ENCODE measurements around the gene GBA2.

GBA2 gene

DNA sequence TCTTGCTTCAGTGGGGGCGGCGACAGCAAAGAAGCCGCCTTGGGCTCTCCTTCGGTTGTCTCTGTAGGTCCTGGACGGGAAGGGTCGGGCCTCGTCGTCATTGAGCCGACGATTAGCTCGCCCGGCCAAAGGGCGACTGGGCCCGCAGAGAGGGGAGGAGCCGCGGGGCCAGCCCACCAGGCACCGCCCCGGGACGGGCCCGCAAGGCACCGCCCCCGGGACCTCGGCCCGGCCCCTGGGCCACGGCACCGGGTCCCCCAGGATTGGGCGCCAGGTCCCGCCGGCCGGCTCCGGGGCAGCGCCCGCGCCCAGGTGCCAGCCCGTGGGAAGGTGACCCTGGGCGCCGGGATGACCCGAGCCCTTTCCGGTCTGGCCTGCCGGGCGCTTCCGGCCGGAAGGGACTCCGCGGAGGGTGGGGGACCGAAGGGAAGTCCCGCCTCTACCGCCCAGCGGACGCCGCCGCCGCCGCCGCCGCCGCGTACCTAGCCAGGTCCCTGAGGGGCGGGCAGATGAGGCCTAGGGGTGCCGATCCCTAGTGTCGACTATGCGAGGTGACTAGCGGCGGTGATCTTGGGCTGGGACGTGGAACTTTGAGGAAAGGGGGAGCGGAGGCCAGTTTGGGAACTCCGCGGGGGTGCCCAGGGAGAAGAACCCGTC lies at the start of gene GBA2, which contains the start of gene RGP1:
Gene GBA2, minus strand, starts transcription at position 371 of the 657 bp plus-strand sequence. CDS start 524 bp downstream, outside the sequence.
Gene RGP1, plus strand, starts transcription at position 430 of the 657 bp plus-strand sequence. CDS start 469 bp downstream, outside the sequence.
- peaks cover 34% of the 10 kb centered on the region for H3K36me3 ChIP-seq (ENCODE audit: control insufficient read depth, insufficient read depth, low read length)
- no peaks in the 10 kb centered on the region for H3K9me3 ChIP-seq (ENCODE audit: control insufficient read depth, low read length)
- H3K27me3 ChIP-seq (ENCODE audit: control insufficient read depth, insufficient read depth, low read length): no peaks in the 10 kb centered on the region
- H3K4me3 ChIP-seq (ENCODE audit: low read length): peak within 1 kb of the TSS; percentile 75
- H3K4me1 ChIP-seq (ENCODE audit: control insufficient read depth, insufficient read depth, low read length): peaks cover 31% of the 10 kb centered on the region
- peak within 1 kb of the TSS; percentile 93 for H3K9ac ChIP-seq (ENCODE audit: low read length)

DNA sequence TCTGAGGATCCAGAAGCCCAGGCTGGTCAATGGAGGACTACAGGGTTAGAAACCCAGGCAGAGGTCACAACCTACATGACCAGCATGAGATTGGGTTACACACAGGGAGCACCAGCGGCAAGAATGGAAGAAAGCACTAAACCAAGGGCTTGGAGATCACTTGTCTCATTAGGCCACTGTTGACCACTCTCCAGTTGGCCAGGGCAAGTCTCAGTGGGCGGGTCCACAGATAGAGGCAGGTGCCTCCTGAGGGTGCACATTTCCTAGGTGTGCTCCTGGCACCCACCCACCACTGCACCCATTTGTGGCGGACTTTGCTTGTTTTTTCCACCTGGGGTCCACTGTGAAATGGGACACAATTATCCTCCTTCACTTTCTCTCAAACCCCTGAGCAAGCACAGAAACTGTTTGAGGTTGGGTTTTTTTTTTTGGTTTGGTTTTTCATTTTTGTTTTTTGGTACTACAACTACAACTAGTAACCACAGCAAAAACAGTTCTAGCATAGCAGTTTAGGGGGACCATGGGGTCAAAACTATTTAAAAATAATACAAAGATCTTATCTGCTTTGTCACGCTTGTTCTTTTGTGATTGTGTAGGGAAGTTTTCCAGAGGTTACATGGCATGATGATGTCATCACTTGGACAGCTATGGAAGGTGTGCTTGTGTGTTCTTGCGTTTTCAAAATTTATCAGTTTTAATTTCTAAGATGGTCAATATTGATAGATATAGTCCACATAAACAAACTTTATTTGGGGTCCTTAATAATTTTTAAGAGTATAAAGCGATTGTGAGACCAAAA lies 48.5 kb upstream of the GBA2 start:
- H3K36me3 ChIP-seq (ENCODE audit: control insufficient read depth, insufficient read depth, low read length): no peaks in the 10 kb centered on the region
- no peak overlapping the region for H3K9ac ChIP-seq (ENCODE audit: low read length)
- H3K4me1 ChIP-seq (ENCODE audit: control insufficient read depth, insufficient read depth, low read length): no peaks in the 10 kb centered on the region
- H3K4me3 ChIP-seq (ENCODE audit: low read length): no peak overlapping the region
- no peaks in the 10 kb centered on the region for H3K27me3 ChIP-seq (ENCODE audit: control insufficient read depth, insufficient read depth, low read length)
- no peaks in the 10 kb centered on the region for H3K9me3 ChIP-seq (ENCODE audit: control insufficient read depth, low read length)

DNA sequence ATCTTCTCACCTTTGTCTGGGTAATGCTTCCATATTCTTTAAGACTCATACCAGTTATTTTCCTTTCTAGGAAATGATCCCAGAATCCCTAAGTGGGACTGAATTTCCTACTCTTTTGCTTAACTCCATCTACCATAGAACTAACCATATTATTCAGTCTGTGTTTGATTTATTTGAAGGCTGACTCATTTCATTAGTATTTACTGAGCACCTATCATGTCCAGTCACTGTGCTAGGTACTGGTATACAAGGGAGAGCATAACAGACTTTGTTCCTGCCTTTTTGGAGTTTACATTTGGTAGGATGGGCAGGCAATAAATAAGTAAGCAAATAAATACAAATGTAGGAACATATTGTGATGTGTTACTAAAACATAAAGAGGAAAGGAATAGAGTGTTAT lies 46.7 kb upstream of the GBA2 start:
- no peaks in the 10 kb centered on the region for H3K27me3 ChIP-seq (ENCODE audit: control insufficient read depth, insufficient read depth, low read length)
- no peak overlapping the region for H3K9ac ChIP-seq (ENCODE audit: low read length)
- no peaks in the 10 kb centered on the region for H3K9me3 ChIP-seq (ENCODE audit: control insufficient read depth, low read length)
- peaks cover under 1% of the 10 kb centered on the region for H3K4me1 ChIP-seq (ENCODE audit: control insufficient read depth, insufficient read depth, low read length)
- no peaks in the 10 kb centered on the region for H3K36me3 ChIP-seq (ENCODE audit: control insufficient read depth, insufficient read depth, low read length)
- H3K4me3 ChIP-seq (ENCODE audit: low read length): no peak overlapping the region

DNA sequence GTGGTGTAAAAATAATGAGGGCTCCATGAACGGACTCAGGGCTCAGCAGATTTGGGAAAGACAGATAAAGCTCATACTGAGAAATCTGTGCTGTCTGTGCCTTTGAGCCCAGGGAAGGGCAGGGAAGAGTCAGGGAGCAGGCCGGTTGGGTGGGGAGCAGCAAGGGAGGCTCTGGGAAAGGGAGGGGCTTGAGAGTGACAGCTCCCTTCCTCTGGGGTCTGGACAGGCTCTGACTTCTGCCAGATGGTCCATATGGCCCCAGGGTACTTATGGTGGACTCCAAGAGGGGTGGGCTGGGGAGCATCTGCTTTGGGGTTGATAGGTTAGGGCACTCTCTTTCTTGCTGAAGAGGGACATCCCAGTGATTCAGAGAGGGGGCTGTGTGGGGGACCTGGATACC lies 44.4 kb upstream of the GBA2 start:
- Histone ChIP-seq H3K36me3 (ENCODE audit: control insufficient read depth, insufficient read depth, low read length) (no peaks in the 10 kb centered on the region), H3K9ac (ENCODE audit: low read length) (no peak overlapping the region)

DNA sequence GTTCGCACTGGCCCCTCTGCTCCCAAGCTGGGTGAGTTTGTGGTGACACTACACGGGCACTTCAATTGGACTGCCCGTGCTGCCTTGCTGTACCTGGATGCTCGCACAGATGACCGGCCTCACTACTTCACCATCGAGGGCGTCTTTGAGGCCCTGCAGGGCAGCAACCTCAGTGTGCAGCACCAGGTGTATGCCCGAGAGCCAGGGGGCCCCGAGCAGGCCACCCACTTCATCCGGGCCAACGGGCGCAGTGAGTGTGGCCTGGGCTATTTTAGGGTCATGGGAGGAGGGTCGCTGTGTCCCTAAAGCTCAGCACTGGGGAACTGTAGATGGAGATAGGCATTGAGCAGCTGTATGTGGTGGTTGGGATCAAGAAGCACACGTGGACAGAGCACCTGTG lies 43.8 kb upstream of the GBA2 start:
- no peaks in the 10 kb centered on the region for H3K36me3 ChIP-seq (ENCODE audit: control insufficient read depth, insufficient read depth, low read length)
- no peaks in the 10 kb centered on the region for H3K9me3 ChIP-seq (ENCODE audit: control insufficient read depth, low read length)
- peaks cover 5% of the 10 kb centered on the region for H3K4me1 ChIP-seq (ENCODE audit: control insufficient read depth, insufficient read depth, low read length)
- H3K27me3 ChIP-seq (ENCODE audit: control insufficient read depth, insufficient read depth, low read length): no peaks in the 10 kb centered on the region
- no peak overlapping the region for H3K4me3 ChIP-seq (ENCODE audit: low read length)
- no peak overlapping the region for H3K9ac ChIP-seq (ENCODE audit: low read length)

More for the DNA sequence above, 44.4 kb upstream of the GBA2 start:
- Histone ChIP-seq H3K4me3 (ENCODE audit: low read length) (no peak overlapping the region), H3K9me3 (ENCODE audit: control insufficient read depth, low read length) (no peaks in the 10 kb centered on the region), H3K27me3 (ENCODE audit: control insufficient read depth, insufficient read depth, low read length) (no peaks in the 10 kb centered on the region), H3K4me1 (ENCODE audit: control insufficient read depth, insufficient read depth, low read length) (peaks cover 5% of the 10 kb centered on the region)

DNA sequence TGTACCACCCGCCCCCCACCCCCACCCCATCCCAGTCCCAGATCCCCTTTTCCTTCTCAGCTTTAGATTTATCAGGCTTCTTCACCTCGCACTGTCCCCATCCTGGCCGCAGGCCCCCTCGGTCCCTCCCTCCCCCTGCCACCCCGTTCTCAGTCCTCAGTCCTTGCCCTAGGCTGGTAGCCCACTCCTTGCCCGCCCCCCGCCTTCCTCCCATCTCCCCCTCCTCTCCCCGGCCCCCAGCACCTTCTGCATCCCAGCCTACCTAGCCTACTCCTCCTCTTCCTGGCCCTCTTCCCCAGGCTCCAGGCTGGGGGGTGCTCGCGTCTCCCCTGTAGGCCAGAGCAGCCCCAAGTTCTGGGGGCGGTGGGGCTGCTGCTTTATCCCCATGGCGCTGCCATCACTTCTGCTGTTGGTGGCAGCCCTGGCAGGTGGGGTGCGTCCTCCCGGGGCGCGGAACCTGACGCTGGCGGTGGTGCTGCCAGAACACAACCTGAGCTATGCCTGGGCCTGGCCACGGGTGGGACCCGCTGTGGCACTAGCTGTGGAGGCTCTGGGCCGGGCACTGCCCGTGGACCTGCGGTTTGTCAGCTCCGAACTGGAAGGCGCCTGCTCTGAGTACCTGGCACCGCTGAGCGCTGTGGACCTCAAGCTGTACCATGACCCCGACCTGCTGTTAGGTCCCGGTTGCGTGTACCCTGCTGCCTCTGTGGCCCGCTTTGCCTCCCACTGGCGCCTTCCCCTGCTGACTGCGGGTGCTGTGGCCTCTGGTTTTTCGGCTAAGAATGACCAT lies 43.2 kb upstream of the GBA2 start:
- H3K9me3 ChIP-seq (ENCODE audit: control insufficient read depth, low read length): no peaks in the 10 kb centered on the region
- H3K27me3 ChIP-seq (ENCODE audit: control insufficient read depth, insufficient read depth, low read length): no peaks in the 10 kb centered on the region
- peaks cover 5% of the 10 kb centered on the region for H3K4me1 ChIP-seq (ENCODE audit: control insufficient read depth, insufficient read depth, low read length)
- no peaks in the 10 kb centered on the region for H3K36me3 ChIP-seq (ENCODE audit: control insufficient read depth, insufficient read depth, low read length)
- no peak overlapping the region for H3K4me3 ChIP-seq (ENCODE audit: low read length)
- H3K9ac ChIP-seq (ENCODE audit: low read length): no peak overlapping the region

DNA sequence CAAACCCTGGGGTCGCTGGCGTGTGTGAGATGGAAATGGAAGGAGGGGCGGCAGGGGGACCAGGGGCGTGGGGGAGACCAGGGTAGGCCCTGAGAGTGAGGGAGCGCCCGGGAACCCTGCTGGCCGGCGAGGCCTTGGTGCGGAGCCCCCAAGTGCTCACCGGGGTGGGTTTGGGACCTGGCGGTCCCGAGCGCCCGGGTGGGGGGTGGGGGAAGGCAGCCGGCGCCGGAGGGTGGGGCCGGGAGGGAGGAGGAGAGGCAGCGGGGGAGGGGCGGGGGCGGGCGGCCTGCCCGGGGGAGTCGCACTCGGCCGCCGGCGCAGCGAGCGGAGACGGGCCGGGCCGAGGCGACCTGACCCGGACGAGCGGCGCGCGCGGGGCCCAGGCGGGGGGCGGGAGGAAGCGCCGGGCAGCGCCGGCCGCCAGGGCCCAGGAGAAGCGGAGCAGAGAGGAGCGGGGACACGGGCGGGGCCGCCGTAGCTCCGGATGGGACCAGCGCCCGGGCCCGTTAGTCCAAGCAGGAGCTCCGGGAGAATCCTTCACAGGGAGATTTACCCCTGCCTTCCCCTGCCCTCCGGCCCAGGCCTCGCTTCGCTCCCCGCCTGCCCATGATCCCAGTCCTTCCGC lies 42.4 kb upstream of the GBA2 start, which contains the start of gene NPR2:
Gene NPR2, plus strand, starts transcription at position 295 of the 625 bp plus-strand sequence. CDS start 818 bp downstream, outside the sequence.
- Histone ChIP-seq H3K4me1 (ENCODE audit: control insufficient read depth, insufficient read depth, low read length) (peaks cover 5% of the 10 kb centered on the region), H3K4me3 (ENCODE audit: low read length) (no peak within 1 kb of the TSS), H3K27me3 (ENCODE audit: control insufficient read depth, insufficient read depth, low read length) (no peaks in the 10 kb centered on the region), H3K36me3 (ENCODE audit: control insufficient read depth, insufficient read depth, low read length) (no peaks in the 10 kb centered on the region), H3K9me3 (ENCODE audit: control insufficient read depth, low read length) (no peaks in the 10 kb centered on the region), H3K9ac (ENCODE audit: low read length) (no peak within 1 kb of the TSS)

DNA sequence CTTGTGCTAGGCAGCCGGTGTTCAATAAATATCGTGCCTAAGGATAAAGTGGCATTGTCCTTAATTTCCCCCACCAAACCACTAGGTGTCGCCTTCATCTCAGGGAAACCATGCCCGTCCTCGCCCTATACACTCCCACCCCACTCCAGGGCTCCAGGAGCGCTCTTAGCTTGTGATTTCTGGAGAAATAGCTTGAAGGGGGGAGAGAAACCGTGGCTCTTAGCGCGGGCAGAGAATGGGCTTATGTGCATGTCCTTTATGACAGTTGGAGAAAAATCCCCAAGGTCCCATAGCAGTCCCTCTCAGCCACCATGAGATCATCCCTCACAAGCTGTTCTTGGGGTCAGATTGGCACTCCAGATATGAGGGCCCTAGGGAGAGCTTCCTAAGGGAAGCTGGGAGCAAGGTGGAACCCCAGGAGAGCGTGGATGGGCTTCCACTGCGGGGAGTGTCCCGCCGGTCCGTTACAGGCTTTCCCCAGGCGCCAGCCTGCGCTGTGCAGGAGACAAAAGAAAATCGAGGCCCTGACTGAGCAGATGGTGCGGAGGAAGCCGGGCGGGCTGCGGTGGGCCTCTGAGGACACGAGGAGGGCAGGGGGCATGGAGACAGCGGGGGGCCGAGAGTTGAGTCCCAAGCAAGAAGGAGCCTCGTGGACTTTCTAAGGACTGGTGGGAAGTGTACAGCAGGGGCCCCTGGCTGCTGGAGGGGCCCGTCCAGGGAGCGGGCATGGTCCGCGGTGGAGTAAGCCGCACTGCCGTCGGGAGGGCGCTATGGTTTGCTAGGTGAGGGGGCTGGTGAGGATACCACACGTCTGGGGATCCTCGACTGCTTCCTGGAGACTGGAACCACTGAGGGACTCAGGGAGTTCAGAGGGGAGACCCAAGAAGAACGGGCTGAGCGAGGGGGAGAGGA lies 41.6 kb upstream of the GBA2 start:
- peaks cover 5% of the 10 kb centered on the region for H3K4me1 ChIP-seq (ENCODE audit: control insufficient read depth, insufficient read depth, low read length)
- H3K4me3 ChIP-seq (ENCODE audit: low read length): no peak overlapping the region
- no peak overlapping the region for H3K9ac ChIP-seq (ENCODE audit: low read length)
- no peaks in the 10 kb centered on the region for H3K9me3 ChIP-seq (ENCODE audit: control insufficient read depth, low read length)
- no peaks in the 10 kb centered on the region for H3K27me3 ChIP-seq (ENCODE audit: control insufficient read depth, insufficient read depth, low read length)
- H3K36me3 ChIP-seq (ENCODE audit: control insufficient read depth, insufficient read depth, low read length): no peaks in the 10 kb centered on the region

DNA sequence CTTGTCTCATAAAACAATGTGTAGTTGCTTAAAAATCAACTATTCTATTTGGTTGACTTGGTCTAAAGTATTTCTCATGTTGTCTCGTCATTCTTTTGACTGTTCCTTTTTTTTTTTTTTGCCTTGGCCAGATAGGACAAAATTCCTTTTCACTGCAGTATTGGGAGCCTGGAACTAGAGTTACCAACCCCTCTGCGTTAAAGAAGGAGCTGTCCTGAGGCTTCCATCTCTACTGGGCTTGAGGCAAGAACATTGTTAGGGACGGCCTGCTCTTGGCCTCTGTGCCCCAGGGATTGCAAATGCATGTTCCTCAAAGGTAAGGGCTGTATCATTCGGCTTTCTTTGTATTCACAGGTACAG lies 41.0 kb upstream of the GBA2 start:
- no peaks in the 10 kb centered on the region for H3K9me3 ChIP-seq (ENCODE audit: control insufficient read depth, low read length)
- H3K4me3 ChIP-seq (ENCODE audit: low read length): no peak overlapping the region
- no peaks in the 10 kb centered on the region for H3K36me3 ChIP-seq (ENCODE audit: control insufficient read depth, insufficient read depth, low read length)
- peaks cover 5% of the 10 kb centered on the region for H3K4me1 ChIP-seq (ENCODE audit: control insufficient read depth, insufficient read depth, low read length)
- no peak overlapping the region for H3K9ac ChIP-seq (ENCODE audit: low read length)
- no peaks in the 10 kb centered on the region for H3K27me3 ChIP-seq (ENCODE audit: control insufficient read depth, insufficient read depth, low read length)

DNA sequence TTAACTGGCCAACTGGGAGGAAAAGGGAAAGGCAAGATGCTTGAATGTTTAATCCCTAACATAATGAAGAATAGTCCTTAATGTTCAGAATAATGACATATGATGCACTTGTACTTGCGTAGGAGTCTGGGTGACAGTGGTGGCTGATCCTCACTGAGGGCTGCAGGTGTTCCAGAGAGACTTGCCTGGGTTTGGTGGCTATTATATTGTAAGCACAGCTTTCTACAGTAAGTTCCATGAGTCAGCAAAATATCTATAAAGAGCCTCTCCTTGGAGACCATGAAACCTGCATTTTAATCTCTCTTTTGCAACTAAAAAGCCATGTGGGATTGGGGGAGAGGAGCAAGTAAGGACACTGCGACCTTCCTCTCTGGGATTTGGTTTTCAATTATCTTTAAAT lies 40.5 kb upstream of the GBA2 start:
- no peak overlapping the region for H3K9ac ChIP-seq (ENCODE audit: low read length)
- H3K4me1 ChIP-seq (ENCODE audit: control insufficient read depth, insufficient read depth, low read length): peaks cover 5% of the 10 kb centered on the region

DNA sequence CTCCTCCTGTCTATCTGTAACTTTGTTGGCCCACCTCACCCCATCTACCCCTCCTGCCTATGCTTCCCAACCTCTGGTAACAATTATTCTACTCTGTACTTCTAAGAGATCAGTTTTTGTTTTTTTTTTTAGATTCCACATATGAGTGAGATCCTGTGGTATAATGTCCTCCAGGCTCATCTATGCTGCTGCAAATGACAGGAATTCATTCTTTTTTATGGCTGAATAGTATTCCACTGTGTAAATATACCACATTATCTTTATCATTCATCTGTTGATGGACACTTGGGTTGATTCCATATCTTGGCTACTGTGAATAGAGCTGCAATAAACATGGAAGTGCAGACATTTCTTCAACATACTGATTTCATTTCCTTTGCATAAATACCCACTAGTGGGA lies 34.4 kb upstream of the GBA2 start:
- Histone ChIP-seq H3K27me3 (ENCODE audit: control insufficient read depth, insufficient read depth, low read length) (no peaks in the 10 kb centered on the region), H3K36me3 (ENCODE audit: control insufficient read depth, insufficient read depth, low read length) (no peaks in the 10 kb centered on the region), H3K4me1 (ENCODE audit: control insufficient read depth, insufficient read depth, low read length) (peaks cover 3% of the 10 kb centered on the region), H3K9ac (ENCODE audit: low read length) (no peak overlapping the region), H3K4me3 (ENCODE audit: low read length) (no peak overlapping the region), H3K9me3 (ENCODE audit: control insufficient read depth, low read length) (no peaks in the 10 kb centered on the region)

More for the DNA sequence above, 40.5 kb upstream of the GBA2 start:
- no peak overlapping the region for H3K4me3 ChIP-seq (ENCODE audit: low read length)
- H3K27me3 ChIP-seq (ENCODE audit: control insufficient read depth, insufficient read depth, low read length): no peaks in the 10 kb centered on the region
- no peaks in the 10 kb centered on the region for H3K9me3 ChIP-seq (ENCODE audit: control insufficient read depth, low read length)
- H3K36me3 ChIP-seq (ENCODE audit: control insufficient read depth, insufficient read depth, low read length): no peaks in the 10 kb centered on the region
